HG03175 (cell line): ENCODE results near the gene SLC16A9.
A peak's percentile ranks its signal among the peaks of the same experiment; 100 is the strongest.
"Not testable (repeated sequence)": the region's sequence is repeated elsewhere in the genome, so short reads cannot be mapped to it uniquely, and the experiment has no call there.

Source experiments
- ATAC-seq: cut with Tn5 transposase; IDR thresholded peaks from one replicate; pipeline ENCODE4 v1.9.1; 2021; ENCODE audit warnings: mild to moderate bottlenecking, moderate library complexity; ENCODE audit not compliant: unreplicated experiment

Gene SLC16A9

DNA sequence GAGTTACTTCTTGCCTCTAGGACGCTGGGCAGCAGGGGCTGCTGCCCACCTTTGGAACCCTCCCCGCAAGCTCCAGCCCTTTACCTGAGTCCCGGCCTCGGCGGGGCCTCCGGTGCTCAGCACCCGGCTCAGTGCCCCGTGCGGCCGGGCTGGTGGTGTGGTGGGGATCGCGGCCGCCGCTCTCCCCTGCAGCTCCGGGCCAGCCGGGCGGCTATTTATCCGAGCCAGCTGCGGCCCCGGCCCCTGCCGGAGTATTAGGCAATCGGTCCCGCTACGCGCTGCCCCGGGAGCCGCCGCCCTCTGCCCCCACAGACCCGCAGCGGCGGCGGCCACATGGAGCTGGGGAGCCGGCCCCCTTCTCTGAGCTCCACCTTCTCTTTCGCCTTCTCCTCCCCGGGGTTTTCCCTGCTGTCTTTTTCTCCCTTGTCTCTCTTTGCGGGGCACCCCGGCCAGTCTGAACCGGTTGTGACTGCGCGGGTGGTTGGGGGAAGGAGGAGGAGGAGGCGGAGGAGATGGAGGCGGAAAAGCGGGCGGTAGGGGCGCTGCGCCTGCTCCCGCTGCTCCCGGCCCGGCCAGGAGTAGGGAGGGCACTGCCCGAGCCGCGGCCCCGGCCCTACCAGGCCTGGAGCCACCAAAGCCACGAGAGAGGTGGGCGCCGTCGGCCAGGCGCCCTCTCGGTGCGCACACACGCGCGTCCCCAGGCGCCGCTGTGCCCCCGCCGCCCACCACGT, at the start of gene SLC16A9:
Gene SLC16A9, minus strand, starts transcription at position 456 of the 731 bp plus-strand sequence. CDS start 25,559 bp downstream, outside the sequence.
- peak; percentile 69 for ATAC-seq

- ATAC-seq, result no peak
Measured at GRCh38 chr10:59757966-59758365, 48.3 kb upstream of the SLC16A9 start.

DNA sequence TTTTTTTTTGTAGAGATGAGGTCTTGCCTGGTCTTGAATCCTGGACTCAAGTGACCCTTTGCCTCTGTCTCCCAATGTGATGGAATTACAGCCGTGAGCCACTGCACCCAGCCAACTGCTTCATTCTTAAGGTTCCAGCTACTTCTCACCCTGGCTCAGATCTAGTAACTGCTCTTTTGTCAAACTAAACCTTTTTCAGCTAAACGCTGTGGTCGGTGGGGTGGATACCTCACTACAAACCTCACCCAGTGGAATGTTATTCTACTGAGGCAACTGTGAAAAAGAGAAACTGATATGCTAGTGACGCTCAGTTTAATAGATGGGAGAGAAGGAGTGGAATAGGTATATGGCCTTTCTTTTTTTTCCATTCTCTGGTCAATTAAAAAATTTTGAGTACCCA, 45.3 kb upstream of the SLC16A9 start:
- ATAC-seq, result no peak

DNA sequence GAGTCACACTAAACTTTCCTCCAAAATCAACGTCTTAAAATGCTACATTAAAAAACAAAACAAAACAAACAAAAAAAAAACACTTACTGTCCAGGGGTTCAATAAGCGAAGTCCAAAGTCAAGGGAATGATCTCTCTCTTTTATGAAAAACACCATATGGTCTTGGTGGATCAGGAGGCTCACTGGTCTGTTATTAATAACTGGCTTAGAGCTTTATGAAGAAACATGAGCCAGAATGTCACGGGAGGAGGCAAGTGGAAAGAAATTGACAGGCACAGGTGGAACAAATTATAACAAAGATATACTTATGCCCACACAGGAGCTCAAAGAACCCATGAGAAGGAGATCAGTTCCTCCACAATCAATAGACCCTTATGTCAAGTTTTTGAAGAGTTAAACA, 43.6 kb upstream of the SLC16A9 start, which contains the start of gene MRLN:
Gene MRLN, minus strand, starts transcription at position 189 of the 400 bp plus-strand sequence.
- no peak for ATAC-seq

DNA sequence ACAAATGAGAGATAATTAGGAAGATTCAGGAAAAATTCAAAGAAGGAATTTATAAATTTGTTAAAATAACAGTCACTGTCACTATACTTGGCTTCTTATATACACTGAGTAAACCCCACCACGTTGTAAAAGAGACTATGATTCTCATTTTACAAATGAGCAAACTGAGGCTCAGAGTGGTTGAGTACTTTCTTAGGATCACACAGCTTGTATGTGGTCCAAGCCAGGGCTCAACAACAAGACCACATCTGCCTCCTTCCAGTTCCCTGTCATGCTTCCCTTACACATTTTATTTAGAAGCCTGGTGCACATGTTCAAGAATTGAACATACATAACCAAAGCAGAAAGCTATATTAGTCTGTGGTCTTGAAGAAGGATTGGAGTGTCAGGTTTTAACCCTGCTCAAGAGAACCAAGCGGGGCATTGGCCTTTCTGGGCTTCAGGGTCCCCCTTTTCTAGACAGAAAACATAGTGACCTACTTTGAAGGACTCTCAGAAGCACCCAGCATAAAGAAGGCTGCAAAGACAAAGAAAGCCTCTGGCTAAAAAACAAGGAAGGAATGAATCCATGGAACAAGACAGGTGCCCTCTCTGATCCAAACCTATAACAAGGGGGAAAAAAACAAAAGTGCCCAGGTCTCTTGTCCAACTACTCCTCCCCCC, 42.8 kb upstream of the SLC16A9 start:
- ATAC-seq, result no peak

GRCh38 chr10:59750155-59750945, 40.7 kb upstream of the SLC16A9 start:
- ATAC-seq, result no peak

DNA sequence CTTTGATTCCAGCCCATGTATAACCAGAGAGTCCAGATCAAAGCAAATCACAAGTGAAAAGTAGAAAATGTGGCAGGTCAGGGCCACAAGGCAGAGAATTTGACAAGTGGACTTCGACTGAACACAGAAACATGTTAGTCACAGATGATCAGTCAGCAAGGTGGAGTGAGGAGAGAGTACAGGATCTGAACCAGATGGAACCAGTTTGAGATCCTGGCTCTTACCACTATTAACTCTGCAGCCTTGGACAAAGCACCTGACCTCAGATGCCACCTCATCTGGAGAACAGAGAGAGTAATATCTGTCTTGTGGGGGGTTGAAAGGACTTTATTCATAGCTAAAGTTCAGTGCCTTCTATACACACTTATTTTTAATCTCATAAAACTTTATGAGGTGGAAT, 39.2 kb upstream of the SLC16A9 start:
- ATAC-seq, result no peak

DNA sequence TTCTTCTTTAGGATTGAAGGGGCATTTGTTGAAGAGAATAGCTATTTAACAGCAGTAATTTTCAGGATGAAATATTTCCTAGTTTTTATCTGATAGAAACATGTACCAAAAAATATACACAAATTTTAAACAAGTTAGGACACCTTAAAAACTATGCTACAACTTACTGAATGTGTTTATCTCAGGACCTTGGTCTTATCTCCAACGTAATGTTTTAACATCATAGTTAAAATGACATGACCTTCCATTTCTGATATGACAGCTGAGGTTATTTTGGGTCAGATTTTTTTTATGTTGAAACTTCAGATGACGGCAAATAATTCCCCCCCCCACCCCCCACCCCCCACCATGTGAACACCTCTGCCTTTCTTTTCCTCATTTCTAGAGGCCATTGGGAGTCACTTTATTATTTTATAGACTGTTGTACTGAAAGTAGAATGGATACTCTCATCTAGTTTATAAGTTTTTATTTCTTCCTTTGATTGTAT, 35.6 kb upstream of the SLC16A9 start:
- no peak for ATAC-seq

GRCh38 chr10:59744762-59745161, 35.1 kb upstream of the SLC16A9 start:
- ATAC-seq, result not testable (repeated sequence)

DNA sequence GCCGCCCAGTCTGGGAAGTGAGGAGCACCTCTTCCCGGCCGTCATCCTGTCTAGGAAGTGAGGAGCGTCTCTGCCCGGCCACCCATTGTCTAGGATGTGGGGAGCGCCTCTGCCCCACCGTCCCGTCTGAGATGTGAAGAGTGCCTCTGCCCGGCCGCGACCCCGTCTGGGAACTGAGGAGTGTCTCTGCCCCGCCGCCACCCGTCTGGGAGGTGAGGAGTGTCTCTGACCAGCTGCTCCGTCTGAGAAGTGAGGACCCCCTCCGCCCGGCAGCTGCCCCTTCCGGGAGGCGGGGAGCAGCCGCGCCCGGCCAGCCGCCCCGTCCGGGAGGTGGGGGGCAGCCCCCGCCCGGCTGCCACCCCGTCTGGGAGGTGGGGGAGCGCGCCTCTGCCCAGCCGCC, 34.5 kb upstream of the SLC16A9 start:
- not testable (repeated sequence) for ATAC-seq

GRCh38 chr10:59741583-59741982, 31.9 kb upstream of the SLC16A9 start:
- ATAC-seq, result no peak

DNA sequence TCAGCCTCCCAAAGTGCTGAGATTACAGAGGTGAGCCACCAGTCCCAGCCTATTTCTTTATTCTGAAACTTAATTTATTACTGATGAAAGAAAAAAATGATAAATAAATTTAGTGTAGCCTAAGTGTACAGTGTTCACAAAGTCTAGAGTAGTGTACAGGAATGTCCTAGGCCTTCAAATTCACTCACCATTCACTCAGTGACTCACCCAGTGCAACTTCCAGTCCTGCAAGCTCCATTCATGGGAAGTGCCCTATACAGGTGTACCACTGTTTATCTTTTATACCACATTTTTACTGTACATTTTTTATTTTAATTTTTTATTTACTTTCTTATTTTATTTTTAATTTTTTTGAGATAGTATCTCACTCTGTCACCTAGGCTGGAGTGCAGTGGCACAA, 31.4 kb upstream of the SLC16A9 start:
- no peak for ATAC-seq

DNA sequence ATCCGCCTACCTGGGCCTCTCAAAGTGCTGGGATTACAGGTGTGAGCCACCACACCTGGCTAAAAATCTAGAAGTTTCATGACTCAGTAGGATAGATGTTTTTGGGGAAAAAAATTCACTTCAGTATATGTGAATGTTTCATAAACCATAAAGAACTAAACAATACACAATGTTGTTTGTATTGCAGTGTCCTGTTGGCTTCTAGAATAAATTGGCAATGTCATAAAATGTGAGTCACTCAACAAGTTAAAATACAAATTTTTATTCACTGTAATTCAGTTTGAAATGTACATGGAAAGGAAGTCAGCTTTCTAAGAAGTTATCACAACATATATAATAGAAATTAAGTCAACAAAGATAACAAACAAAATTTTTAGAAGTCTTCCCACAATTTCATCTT, 27.1 kb upstream of the SLC16A9 start:
- no peak for ATAC-seq

- ATAC-seq, result no peak
Measured at GRCh38 chr10:59735296-59735695, 25.6 kb upstream of the SLC16A9 start.

DNA sequence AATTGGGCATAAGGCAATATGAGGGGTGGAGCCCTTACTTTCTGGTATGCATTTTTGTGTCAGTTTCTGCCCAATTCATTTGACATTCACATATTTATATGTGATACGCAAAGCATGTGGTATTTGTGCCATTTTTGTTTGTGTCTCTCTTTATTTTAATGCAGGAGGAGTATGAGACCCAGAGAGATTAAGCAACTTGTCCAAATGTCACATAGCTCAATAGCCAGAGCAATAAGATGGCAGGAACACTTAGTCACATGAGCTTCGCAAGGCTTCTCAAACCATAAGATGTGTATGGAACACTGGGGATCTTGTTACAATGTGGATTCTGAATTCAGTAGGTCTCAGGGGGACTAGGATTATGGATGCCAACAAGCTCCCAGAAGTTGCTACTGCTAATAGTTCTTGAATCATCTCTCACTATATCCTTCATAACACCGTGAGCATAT, 24.4 kb upstream of the SLC16A9 start:
- no peak for ATAC-seq

GRCh38 chr10:59733321-59734013, 23.8 kb upstream of the SLC16A9 start:
- ATAC-seq, result not testable (repeated sequence)

GRCh38 chr10:59732849-59733248, 23.2 kb upstream of the SLC16A9 start:
- ATAC-seq, result not testable (repeated sequence)

GRCh38 chr10:59729167-59729566, 19.5 kb upstream of the SLC16A9 start:
- ATAC-seq, result not testable (repeated sequence)

DNA sequence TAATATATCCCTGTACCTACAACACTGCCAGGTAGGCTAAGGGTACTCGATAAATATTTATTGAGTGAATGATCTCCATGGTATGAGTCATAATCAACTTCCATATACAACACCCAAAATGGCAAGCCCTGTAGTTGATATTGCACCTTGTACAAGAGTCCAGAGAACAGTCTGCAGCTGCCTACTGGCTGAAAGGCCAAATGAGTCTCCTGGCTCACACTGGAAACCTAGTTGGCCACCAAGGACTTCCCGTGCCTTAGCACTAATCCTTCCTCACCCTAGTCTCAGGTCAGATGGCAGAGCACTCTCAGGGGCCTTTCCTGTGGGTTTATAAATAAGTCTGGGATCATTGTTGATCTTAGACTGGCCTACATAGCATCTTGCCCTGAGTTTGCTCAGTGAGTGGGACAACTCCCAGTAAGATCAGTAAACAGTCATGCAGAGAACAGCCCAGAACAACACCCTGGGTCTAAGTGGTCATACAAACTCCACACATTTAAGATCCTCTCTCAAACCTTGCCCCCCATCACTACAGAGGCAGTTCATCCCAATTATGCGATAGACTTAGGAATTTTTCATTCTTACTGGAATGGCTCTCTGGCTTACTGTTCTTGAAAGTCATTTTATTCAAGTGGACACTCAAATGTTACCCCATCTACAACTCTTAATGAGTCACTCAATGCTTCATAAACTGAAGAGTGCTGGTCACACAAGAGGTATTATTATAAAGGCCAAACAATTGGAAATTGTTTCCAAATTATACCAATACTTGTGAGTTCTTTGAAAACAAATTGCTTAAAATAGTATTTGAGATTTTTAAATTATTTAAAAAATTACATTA, 14.7 kb upstream of the SLC16A9 start:
- no peak for ATAC-seq

- no peak for ATAC-seq
Measured at GRCh38 chr10:59720377-59720776, 10.7 kb upstream of the SLC16A9 start.
